DOHH2 (cell line): ENCODE results near the gene MARF1.

Experiments
- CTCF ChIP-seq: fragments of 200-600 bp; sonication (generic); IDR thresholded peaks from one replicate; pipeline ENCODE4 v1.5.1; 2014; ENCODE audit warnings: antibody characterized with exemption, mild to moderate bottlenecking, low read depth, low read length; ENCODE audit not compliant: poor library complexity, severe bottlenecking
- EZH2phosphoT487 ChIP-seq: fragments of 200-600 bp; sonication (generic); IDR thresholded peaks from 2 replicates; pipeline ENCODE4 v1.6.1; 2017; ENCODE audit warnings: borderline replicate concordance, mild to moderate bottlenecking, antibody characterized with exemption, low read length, moderate library complexity, mixed read lengths

GRCh38 chr16:15607700-15608396 is 35.1 kb downstream of the MARF1 start:
- TF ChIP-seq CTCF (no peak), EZH2phosphoT487 (no peak)
